OCI-LY3 (cell line): ENCODE results near the gene PAK2.

ENCODE experiments used
- H2AFZ ChIP-seq: fragments of 200-600, 300-600 bp; shearing (Covaris generic); 2 replicates; pipeline ENCODE4 v1.6.0; 2014; ENCODE audit warnings: antibody characterized with exemption, low read depth, low read length
- H3K27ac ChIP-seq: fragments of 200-600, 300-600 bp; sonication (generic); 2 replicates; pipeline ENCODE4 v1.5.1; 2014; ENCODE audit warnings: mild to moderate bottlenecking, low read length, moderate library complexity, mixed read lengths
- H3K27me3 ChIP-seq: fragments of 200-600, 300-600 bp; sonication (generic); 2 replicates; pipeline ENCODE4 v1.6.1; 2014; ENCODE audit warnings: low read depth, low read length, mixed read lengths
- H3K36me3 ChIP-seq: fragments of 200-600, 300-600 bp; sonication (generic); replicated peaks from 2 replicates; pipeline ENCODE3; 2014; ENCODE audit warnings: low read depth, low read length, mixed read lengths
- H3K4me1 ChIP-seq: fragments of 300-600, 200-600 bp; sonication (generic); 2 replicates; pipeline ENCODE4 v1.6.1; 2014; ENCODE audit warnings: low read length, mixed read lengths
- H3K4me2 ChIP-seq: fragments of 200-600, 300-600 bp; sonication (generic); 2 replicates; pipeline ENCODE4 v1.6.1; 2014; ENCODE audit warnings: low read length, mixed read lengths
- H3K4me3 ChIP-seq: fragments of 300-600, 200-600 bp; sonication (generic); 2 replicates; pipeline ENCODE4 v1.5.1; 2014; ENCODE audit warnings: antibody characterized with exemption, mild to moderate bottlenecking, low read length, moderate library complexity
- H3K79me2 ChIP-seq: fragments of 300-600, 200-600 bp; shearing (Covaris generic); 2 replicates; pipeline ENCODE4 v1.6.1; 2014; ENCODE audit warnings: mild to moderate bottlenecking, low read length, mixed read lengths
- H3K9ac ChIP-seq: fragments of 300-600, 200-600 bp; shearing (Covaris generic); 2 replicates; pipeline ENCODE4 v1.6.0; 2014; ENCODE audit warnings: mild to moderate bottlenecking, low read length, moderate library complexity
- H3K9me3 ChIP-seq: fragments of 200-600, 300-600 bp; shearing (Covaris generic); 2 replicates; pipeline ENCODE4 v1.6.1; 2014; ENCODE audit warnings: low read length, mixed read lengths; ENCODE audit not compliant: insufficient read depth
- H4K20me1 ChIP-seq: fragments of 200-600, 300-600 bp; sonication (generic); 2 replicates; pipeline ENCODE4 v1.6.1; 2016; ENCODE audit warnings: low read length, mixed read lengths; ENCODE audit not compliant: insufficient read depth
- CTCF ChIP-seq: fragments of 200-600, 300-600 bp; sonication (generic); IDR thresholded peaks from 2 replicates; pipeline ENCODE4 v1.5.1; 2014; ENCODE audit warnings: antibody characterized with exemption, low read length, low read depth
- EZH2phosphoT487 ChIP-seq: fragments of 200-600 bp; shearing (Covaris generic); IDR thresholded peaks from 2 replicates; pipeline ENCODE4 v1.6.1; 2018; ENCODE audit warnings: antibody characterized with exemption, mixed run types, low read depth

PAK2 gene

GRCh38 chr3:196753201-196753600 lies 13.5 kb downstream of the PAK2 start:
- TF ChIP-seq EZH2phosphoT487 (no peak), CTCF (no peak)
- H3K4me1 ChIP-seq: peaks cover 23% of the 10 kb centered on the region
- no peak overlapping the region for H3K4me3 ChIP-seq
- no peak overlapping the region for H3K4me2 ChIP-seq
- no peaks in the 10 kb centered on the region for H3K27me3 ChIP-seq
- peaks cover 34% of the 10 kb centered on the region for H4K20me1 ChIP-seq
- H3K79me2 ChIP-seq: peaks cover 98% of the 10 kb centered on the region
- no peak overlapping the region for H3K27ac ChIP-seq
- peaks cover 15% of the 10 kb centered on the region; the same call in 1 of the 2 replicates for H3K9me3 ChIP-seq
- peaks cover 76% of the 10 kb centered on the region for H3K36me3 ChIP-seq
- H3K9ac ChIP-seq: no peak overlapping the region
- no peak overlapping the region for H2AFZ ChIP-seq

- Histone ChIP-seq H3K4me1 (peaks cover 12% of the 10 kb centered on the region), H3K27ac (no peak overlapping the region), H3K9ac (no peak overlapping the region), H3K4me3 (no peak overlapping the region), H3K36me3 (peaks cover 80% of the 10 kb centered on the region), H3K9me3 (peaks cover 15% of the 10 kb centered on the region; the same call in 1 of the 2 replicates), H3K79me2 (peaks cover 98% of the 10 kb centered on the region), H4K20me1 (peaks cover 26% of the 10 kb centered on the region), H2AFZ (no peak overlapping the region), H3K27me3 (no peaks in the 10 kb centered on the region), H3K4me2 (no peak overlapping the region)
- TF ChIP-seq CTCF: no peak
- no peak for TF ChIP-seq EZH2phosphoT487
Observed at GRCh38 chr3:196754091-196754981, 14.7 kb downstream of the PAK2 start.

- Histone ChIP-seq H3K36me3 (peaks cover 74% of the 10 kb centered on the region), H3K4me1 (no peaks in the 10 kb centered on the region), H3K27ac (no peak overlapping the region), H3K9ac (no peak overlapping the region), H3K27me3 (no peaks in the 10 kb centered on the region), H3K4me3 (no peak overlapping the region), H3K4me2 (no peak overlapping the region), H3K79me2 (peaks cover 92% of the 10 kb centered on the region), H2AFZ (no peak overlapping the region), H3K9me3 (peaks cover 15% of the 10 kb centered on the region; the same call in 1 of the 2 replicates), H4K20me1 (peaks cover 9% of the 10 kb centered on the region; the same call in 1 of the 2 replicates)
- TF ChIP-seq EZH2phosphoT487: no peak
Observed at GRCh38 chr3:196756732-196757131, 17.1 kb downstream of the PAK2 start.

GRCh38 chr3:196757876-196758739 lies 18.5 kb downstream of the PAK2 start:
- no peaks in the 10 kb centered on the region for H3K27me3 ChIP-seq
- H3K9ac ChIP-seq: no peak overlapping the region
- peaks cover 86% of the 10 kb centered on the region for H3K79me2 ChIP-seq
- H2AFZ ChIP-seq: no peak overlapping the region
- TF ChIP-seq CTCF (no peak), EZH2phosphoT487 (no peak)
- peaks cover 8% of the 10 kb centered on the region for H4K20me1 ChIP-seq
- no peaks in the 10 kb centered on the region for H3K4me1 ChIP-seq
- no peak overlapping the region for H3K27ac ChIP-seq
- H3K4me3 ChIP-seq: no peak overlapping the region
- H3K36me3 ChIP-seq: peaks cover 69% of the 10 kb centered on the region
- H3K9me3 ChIP-seq: peaks cover 15% of the 10 kb centered on the region; the same call in 1 of the 2 replicates
- H3K4me2 ChIP-seq: no peak overlapping the region
